K562 (cell line): ENCODE measurements around the gene TMEM116. TPM values are rescaled to one million over a fixed set of nuclear protein-coding genes. Genes with fewer than 3 reads are reported as not detected.

Experiments
- DMBX1 ChIP-seq: fragments of 250-450 bp; sonication (Bioruptor Pico); IDR thresholded peaks from 2 replicates; pipeline ENCODE4 v1.8.0; 2022; ENCODE audit warnings: inconsistent platforms, mild to moderate bottlenecking, moderate library complexity, borderline replicate concordance
- FOSL1 ChIP-seq: fragments of 200-800 bp; sonication (Bioruptor generic); conservative IDR thresholded peaks from 2 replicates; pipeline ENCODE4 v1.6.1; 2016; ENCODE audit warnings: missing genetic modification characterization, missing compliant biosample characterization
- FOXA1 ChIP-seq: fragments of 450-650 bp; IDR thresholded peaks from 2 replicates; pipeline ENCODE4 v1.6.1; 2016; ENCODE audit warnings: mild to moderate bottlenecking, borderline replicate concordance
- GTF2F1 ChIP-seq: IDR thresholded peaks from 2 replicates; pipeline ENCODE4 v1.6.1; 2011; ENCODE audit warnings: low read depth, low read length, improper control_type of control experiment
- HDAC8 ChIP-seq: fragments of 450-650 bp; IDR thresholded peaks from 2 replicates; pipeline ENCODE4 v1.6.1; 2016; ENCODE audit warnings: mild to moderate bottlenecking, missing genetic modification characterization, moderate library complexity, missing compliant biosample characterization
- KHSRP ChIP-seq: fragments of 450-650 bp; IDR thresholded peaks from 2 replicates; pipeline ENCODE4 v1.6.1; 2017
- NRF1 ChIP-seq, 2 experiments: fragments of 450-650 bp; IDR thresholded peaks in 1 of 2; conservative IDR thresholded peaks in 1 of 2; 2 replicates each; pipeline ENCODE4 v1.6.1; 2014; ENCODE audit warnings: mild to moderate bottlenecking in 2 of 2
- PHF21A ChIP-seq: fragments of 450-650 bp; IDR thresholded peaks from 2 replicates; pipeline ENCODE4 v1.6.1; 2017; ENCODE audit warnings: low read depth, borderline replicate concordance
- RBM39 ChIP-seq: fragments of 200-400 bp; formaldehyde crosslinking; optimal IDR thresholded peaks from 2 replicates; pipeline ENCODE3; 2018; ENCODE audit warnings: low read depth, low read length
- SPI1 ChIP-seq: IDR thresholded peaks from 2 replicates; pipeline ENCODE4 v1.6.1; 2011; ENCODE audit warnings: low read depth, low read length, control low read depth, borderline replicate concordance
- TEAD4 ChIP-seq, 2 experiments: sonication (generic) in 1 of 2; formaldehyde crosslinking in 1 of 2; IDR thresholded peaks; 2 replicates each; pipeline versions ENCODE4 v1.6.1 to v1.8.0; 2012 to 2022; ENCODE audit warnings: borderline replicate concordance in 1 of 2, inconsistent platforms in 1 of 2, low read length in 1 of 2, mild to moderate bottlenecking in 1 of 2, missing genetic modification reagents in 1 of 2
- ZC3H8 ChIP-seq: fragments of 450-650 bp; IDR thresholded peaks from 2 replicates; pipeline ENCODE4 v1.6.1; 2017
- ZNF133 ChIP-seq: fragments of 250-450 bp; sonication (Bioruptor Pico); IDR thresholded peaks from 2 replicates; pipeline ENCODE4 v1.4.0; 2020; ENCODE audit warnings: mild to moderate bottlenecking
- ZNF507 ChIP-seq: conservative IDR thresholded peaks from 2 replicates; pipeline ENCODE4 v1.6.1; 2017; ENCODE audit warnings: missing genetic modification characterization, missing compliant biosample characterization
- ZNF717 ChIP-seq: fragments of 250-450 bp; sonication (Bioruptor Pico); IDR thresholded peaks from 2 replicates; pipeline ENCODE4 v1.5.0; 2021
- ZSCAN32 ChIP-seq: fragments of 450-650 bp; formaldehyde crosslinking; IDR thresholded peaks from 2 replicates; pipeline ENCODE4 v1.4.0; 2020; ENCODE audit warnings: mild to moderate bottlenecking, moderate library complexity
- polyA plus RNA-seq, 8 experiments: library from polyadenylated mRNA; depleted of rRNA in 4 of 8; stranded (reverse) in 5 of 8; unstranded in 3 of 8; fragments of >200 nt; fragmentation: Nextera tagmentation in 2 of 8; fragmentation: Illumina TruSeq in 1 of 8; extraction: Ambion mirVana in 2 of 8; extraction: Trizol in 1 of 8; gene quantifications; 2 replicates each; pipeline versions ENCODE4 v1.2.1 to v1.2.3, GENCODE V29; 2011 to 2014; ENCODE audit warnings: inconsistent platforms in 1 of 8, missing spikeins in 1 of 8
- total RNA-seq, 7 experiments: library from RNA; depleted of rRNA in 6 of 7; stranded (reverse); fragments of >200 nt in 6 of 7; fragmentation: Illumina TruSeq in 2 of 7; extraction: Trizol in 2 of 7; gene quantifications; 2 replicates each; pipeline versions ENCODE4 v1.2.1 to v1.2.3, GENCODE V29; 2011 to 2021; ENCODE audit warnings: low replicate concordance in 1 of 7
- TF ChIP-seq, protein P1 (sequence below): fragments of 450-650 bp; formaldehyde crosslinking; conservative IDR thresholded peaks from 2 replicates; pipeline ENCODE4 v1.4.0; 2022; ENCODE audit warnings: mild to moderate bottlenecking, missing genetic modification characterization
- TF ChIP-seq, protein P2 (sequence below): fragments of 250-450 bp; sonication (Bioruptor Pico); IDR thresholded peaks from 2 replicates; pipeline ENCODE4 v1.8.0; 2021; ENCODE audit warnings: moderate library complexity, mild to moderate bottlenecking, inconsistent platforms
- TF ChIP-seq, protein P3 (sequence below): sonication (generic); IDR thresholded peaks from 2 replicates; pipeline ENCODE4 v1.6.1; 2016
- TF ChIP-seq, protein P4 (sequence below): sonication (generic); formaldehyde crosslinking; IDR thresholded peaks from 2 replicates; pipeline ENCODE4 v1.5.0; 2020; ENCODE audit warnings: missing genetic modification reagents

The TMEM116 gene
- total and polyA plus RNA-seq, 9 of the 15 experiments (the other 6 are each of a cell fraction or from before 2014, with no cell fraction given), result 5.2 to 78.6 (median 13.9) TPM

DNA sequence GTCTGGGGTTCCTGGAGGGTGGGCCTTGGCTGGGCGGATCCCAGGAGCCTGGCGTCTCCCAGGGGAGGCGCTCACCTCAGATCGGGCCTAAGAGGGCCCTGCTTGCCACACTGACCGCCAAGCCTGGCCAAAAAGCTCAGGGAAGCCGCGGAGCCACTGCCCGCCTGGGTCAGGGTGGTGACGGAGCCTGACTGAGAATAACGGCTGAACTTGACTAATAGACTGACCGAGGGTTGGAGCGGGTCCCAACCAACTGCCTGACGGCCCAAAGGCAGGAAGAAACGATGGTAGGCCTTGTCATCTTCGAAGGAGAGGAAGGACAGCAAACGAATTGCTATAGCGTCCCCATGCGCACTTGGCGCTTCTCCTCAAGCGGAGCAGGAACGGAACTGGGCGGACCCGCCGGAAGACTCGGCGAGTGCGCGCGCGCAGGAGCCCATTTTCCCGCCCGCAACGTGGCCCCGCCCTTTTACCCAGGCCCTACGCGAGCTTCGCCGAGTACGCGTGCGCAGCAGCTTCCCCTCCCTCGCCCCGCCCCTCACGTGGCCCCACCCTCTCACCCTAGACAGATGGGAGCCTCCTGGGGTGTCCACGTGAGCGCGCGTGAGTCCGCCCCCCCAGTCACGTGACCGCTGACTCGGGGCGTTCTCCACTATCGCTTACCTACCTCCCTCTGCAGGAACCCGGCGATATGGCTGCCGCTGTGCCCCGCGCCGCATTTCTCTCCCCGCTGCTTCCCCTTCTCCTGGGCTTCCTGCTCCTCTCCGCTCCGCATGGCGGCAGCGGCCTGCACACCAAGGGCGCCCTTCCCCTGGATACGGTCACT lies at the start of gene TMEM116, which contains the start of gene ERP29 (continued):
- peak; percentile 74 for TF ChIP-seq RBM39
- 0 out of 2 replicates have a peak, but pooled peaks have one; percentile 41 for TF ChIP-seq FOSL1 (tag)
- TF ChIP-seq KHSRP, result no peak
- peak; percentile 72; the same call in 1 of the 2 replicates for TF ChIP-seq GTF2F1
- peak; percentile 23; the same call in 1 of the 2 replicates for TF ChIP-seq TEAD4 (IDR thresholded peaks at IDR 0.05; ENCODE audit: low read length)
- no peak for TF ChIP-seq TEAD4 (CRISPR knock-in tag; IDR thresholded peaks at IDR 0.05; ENCODE audit: borderline replicate concordance)
- TF ChIP-seq, protein P1, sequence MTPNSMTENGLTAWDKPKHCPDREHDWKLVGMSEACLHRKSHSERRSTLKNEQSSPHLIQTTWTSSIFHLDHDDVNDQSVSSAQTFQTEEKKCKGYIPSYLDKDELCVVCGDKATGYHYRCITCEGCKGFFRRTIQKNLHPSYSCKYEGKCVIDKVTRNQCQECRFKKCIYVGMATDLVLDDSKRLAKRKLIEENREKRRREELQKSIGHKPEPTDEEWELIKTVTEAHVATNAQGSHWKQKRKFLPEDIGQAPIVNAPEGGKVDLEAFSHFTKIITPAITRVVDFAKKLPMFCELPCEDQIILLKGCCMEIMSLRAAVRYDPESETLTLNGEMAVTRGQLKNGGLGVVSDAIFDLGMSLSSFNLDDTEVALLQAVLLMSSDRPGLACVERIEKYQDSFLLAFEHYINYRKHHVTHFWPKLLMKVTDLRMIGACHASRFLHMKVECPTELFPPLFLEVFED (CRISPR knock-in tag), result no peak
- peak; percentile 90 for TF ChIP-seq HDAC8 (tag)
- no peak for TF ChIP-seq PHF21A
- no peak for TF ChIP-seq ZNF717
- TF ChIP-seq NRF1 (conservative IDR thresholded peaks at IDR 0.05 in 1 of 2, IDR thresholded peaks at IDR 0.05 in 1 of 2), result peak; percentile 94 to 95
- peak; percentile 72 for TF ChIP-seq SPI1
- peak; percentile 78; the same call in 1 of the 2 replicates for TF ChIP-seq DMBX1 (CRISPR knock-in tag)
- no peak for TF ChIP-seq FOXA1
- TF ChIP-seq, protein P2, sequence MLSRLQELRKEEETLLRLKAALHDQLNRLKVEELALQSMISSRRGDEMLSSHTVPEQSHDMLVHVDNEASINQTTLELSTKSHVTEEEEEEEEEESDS (CRISPR knock-in tag), result no peak
- no peak for TF ChIP-seq ZNF133 (CRISPR knock-in tag)
- TF ChIP-seq, protein P3, sequence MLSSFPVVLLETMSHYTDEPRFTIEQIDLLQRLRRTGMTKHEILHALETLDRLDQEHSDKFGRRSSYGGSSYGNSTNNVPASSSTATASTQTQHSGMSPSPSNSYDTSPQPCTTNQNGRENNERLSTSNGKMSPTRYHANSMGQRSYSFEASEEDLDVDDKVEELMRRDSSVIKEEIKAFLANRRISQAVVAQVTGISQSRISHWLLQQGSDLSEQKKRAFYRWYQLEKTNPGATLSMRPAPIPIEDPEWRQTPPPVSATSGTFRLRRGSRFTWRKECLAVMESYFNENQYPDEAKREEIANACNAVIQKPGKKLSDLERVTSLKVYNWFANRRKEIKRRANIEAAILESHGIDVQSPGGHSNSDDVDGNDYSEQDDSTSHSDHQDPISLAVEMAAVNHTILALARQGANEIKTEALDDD, result no peak
- TF ChIP-seq ZSCAN32 (CRISPR knock-in tag), result no peak
- TF ChIP-seq ZNF507, result no peak
- TF ChIP-seq, protein P4, sequence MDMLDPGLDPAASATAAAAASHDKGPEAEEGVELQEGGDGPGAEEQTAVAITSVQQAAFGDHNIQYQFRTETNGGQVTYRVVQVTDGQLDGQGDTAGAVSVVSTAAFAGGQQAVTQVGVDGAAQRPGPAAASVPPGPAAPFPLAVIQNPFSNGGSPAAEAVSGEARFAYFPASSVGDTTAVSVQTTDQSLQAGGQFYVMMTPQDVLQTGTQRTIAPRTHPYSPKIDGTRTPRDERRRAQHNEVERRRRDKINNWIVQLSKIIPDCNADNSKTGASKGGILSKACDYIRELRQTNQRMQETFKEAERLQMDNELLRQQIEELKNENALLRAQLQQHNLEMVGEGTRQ (CRISPR knock-in tag), result peak; percentile 99
- TF ChIP-seq ZC3H8, result no peak; the same call in 1 of the 2 replicates
